ENCODE measurements around the gene CHRNA4.

Gene CHRNA4

GRCh38 chr20:63402181-63402859, 41.2 kb upstream of the CHRNA4 start:
- H4K20me1 ChIP-seq (ENCODE audit: insufficient read depth, low read length), result no peaks in the 10 kb centered on the region
- H3K27ac ChIP-seq (ENCODE audit: low read length), result no peak overlapping the region
- H3K9ac ChIP-seq (ENCODE audit: low read length), result no peak overlapping the region
- H2AFZ ChIP-seq (ENCODE audit: low read depth, low read length), result no peak overlapping the region
- H3K27me3 ChIP-seq (ENCODE audit: low read depth, low read length), result no peaks in the 10 kb centered on the region
- no peak overlapping the region for H3K4me3 ChIP-seq (ENCODE audit: low read length)
- no peaks in the 10 kb centered on the region for H3K4me1 ChIP-seq (ENCODE audit: low read length)
- no peaks in the 10 kb centered on the region for H3K9me3 ChIP-seq (ENCODE audit: insufficient read depth, low read length)
- no peak overlapping the region for H3K4me2 ChIP-seq (ENCODE audit: low read length)
- no peaks in the 10 kb centered on the region for H3K79me2 ChIP-seq (ENCODE audit: low read length)
- no peak for TF ChIP-seq EZH2phosphoT487 (IDR thresholded peaks at IDR 0.05; ENCODE audit: low read depth)
- TF ChIP-seq CTCF (IDR thresholded peaks at IDR 0.05; ENCODE audit: low read depth, low read length), result no peak
- H3K36me3 ChIP-seq (replicated peaks; ENCODE audit: low read depth, low read length), result no peaks in the 10 kb centered on the region

GRCh38 chr20:63401384-63402110, 40.4 kb upstream of the CHRNA4 start:
- Histone ChIP-seq H3K4me1 (ENCODE audit: low read length) (no peaks in the 10 kb centered on the region), H3K36me3 (replicated peaks; ENCODE audit: low read depth, low read length) (no peaks in the 10 kb centered on the region), H3K9ac (ENCODE audit: low read length) (no peak overlapping the region), H2AFZ (ENCODE audit: low read depth, low read length) (no peak overlapping the region), H3K4me3 (ENCODE audit: low read length) (no peak overlapping the region), H3K27ac (ENCODE audit: low read length) (no peak overlapping the region), H3K79me2 (ENCODE audit: low read length) (no peaks in the 10 kb centered on the region), H3K4me2 (ENCODE audit: low read length) (no peak overlapping the region), H3K9me3 (ENCODE audit: insufficient read depth, low read length) (no peaks in the 10 kb centered on the region), H3K27me3 (ENCODE audit: low read depth, low read length) (no peaks in the 10 kb centered on the region), H4K20me1 (ENCODE audit: insufficient read depth, low read length) (no peaks in the 10 kb centered on the region)
- TF ChIP-seq CTCF (IDR thresholded peaks at IDR 0.05; ENCODE audit: low read depth, low read length) (no peak), EZH2phosphoT487 (IDR thresholded peaks at IDR 0.05; ENCODE audit: low read depth) (no peak)

- H3K4me3 ChIP-seq (ENCODE audit: low read length), result no peak overlapping the region
- H3K4me2 ChIP-seq (ENCODE audit: low read length), result no peak overlapping the region
- no peak overlapping the region for H3K9ac ChIP-seq (ENCODE audit: low read length)
- no peaks in the 10 kb centered on the region for H3K4me1 ChIP-seq (ENCODE audit: low read length)
- no peaks in the 10 kb centered on the region for H3K27me3 ChIP-seq (ENCODE audit: low read depth, low read length)
- no peak for TF ChIP-seq EZH2phosphoT487 (IDR thresholded peaks at IDR 0.05; ENCODE audit: low read depth)
- H3K27ac ChIP-seq (ENCODE audit: low read length), result no peak overlapping the region
- H3K79me2 ChIP-seq (ENCODE audit: low read length), result no peaks in the 10 kb centered on the region
- no peaks in the 10 kb centered on the region for H3K9me3 ChIP-seq (ENCODE audit: insufficient read depth, low read length)
- no peaks in the 10 kb centered on the region for H3K36me3 ChIP-seq (replicated peaks; ENCODE audit: low read depth, low read length)
- no peaks in the 10 kb centered on the region for H4K20me1 ChIP-seq (ENCODE audit: insufficient read depth, low read length)
- H2AFZ ChIP-seq (ENCODE audit: low read depth, low read length), result no peak overlapping the region
Observed at GRCh38 chr20:63400486-63401210, 39.5 kb upstream of the CHRNA4 start.

- Histone ChIP-seq H2AFZ (ENCODE audit: low read depth, low read length) (no peak overlapping the region), H3K27ac (ENCODE audit: low read length) (no peak overlapping the region), H4K20me1 (ENCODE audit: insufficient read depth, low read length) (no peaks in the 10 kb centered on the region), H3K4me2 (ENCODE audit: low read length) (no peak overlapping the region), H3K27me3 (ENCODE audit: low read depth, low read length) (no peaks in the 10 kb centered on the region), H3K9me3 (ENCODE audit: insufficient read depth, low read length) (no peaks in the 10 kb centered on the region), H3K9ac (ENCODE audit: low read length) (no peak overlapping the region), H3K36me3 (replicated peaks; ENCODE audit: low read depth, low read length) (no peaks in the 10 kb centered on the region), H3K4me1 (ENCODE audit: low read length) (no peaks in the 10 kb centered on the region), H3K79me2 (ENCODE audit: low read length) (no peaks in the 10 kb centered on the region), H3K4me3 (ENCODE audit: low read length) (no peak overlapping the region)
- TF ChIP-seq CTCF (IDR thresholded peaks at IDR 0.05; ENCODE audit: low read depth, low read length), result no peak
- no peak for TF ChIP-seq EZH2phosphoT487 (IDR thresholded peaks at IDR 0.05; ENCODE audit: low read depth)
Observed at GRCh38 chr20:63399596-63400375, 38.6 kb upstream of the CHRNA4 start.

Data from OCI-LY3 (cell line).